MM.1S (cell line): ENCODE results near the gene PPP6R3.

ENCODE experiments used
- DNase-seq: peaks from one replicate; pipeline ENCODE4 v3.0.0-alpha.2; 2015
- H2AFZ ChIP-seq: fragments of 300-600 bp; sonication (generic); 2 replicates; pipeline ENCODE4 v1.6.0; 2016; ENCODE audit warnings: antibody characterized with exemption, low read length
- H3F3A ChIP-seq: fragments of 300-600 bp; sonication (generic); 2 replicates; pipeline ENCODE4 v1.6.1; 2016; ENCODE audit warnings: mild to moderate bottlenecking, antibody characterized with exemption, low read length, moderate library complexity, mixed read lengths; ENCODE audit not compliant: insufficient read depth
- H3K27ac ChIP-seq: fragments of 300-600 bp; sonication (generic); 2 replicates; pipeline ENCODE4 v1.5.1; 2016; ENCODE audit warnings: mild to moderate bottlenecking, low read length
- H3K27me3 ChIP-seq: fragments of 300-600 bp; sonication (generic); replicated peaks from 2 replicates; pipeline ENCODE4 v1.6.0; 2016; ENCODE audit warnings: low read length; ENCODE audit not compliant: insufficient read depth
- H3K36me3 ChIP-seq: fragments of 300-600 bp; sonication (generic); replicated peaks from 2 replicates; pipeline ENCODE4 v1.6.1; 2016; ENCODE audit warnings: mild to moderate bottlenecking, low read length, mixed read lengths; ENCODE audit not compliant: insufficient read depth
- H3K4me1 ChIP-seq: fragments of 300-600 bp; sonication (generic); 2 replicates; pipeline ENCODE4 v1.6.1; 2016; ENCODE audit warnings: low read length, mixed read lengths
- H3K4me2 ChIP-seq: fragments of 300-600 bp; sonication (generic); 2 replicates; pipeline ENCODE4 v1.6.0; 2016; ENCODE audit warnings: low read depth, low read length
- H3K4me3 ChIP-seq: fragments of 300-600 bp; sonication (generic); 2 replicates; pipeline ENCODE4 v1.5.1; 2016; ENCODE audit warnings: low read length, mixed read lengths
- H3K79me2 ChIP-seq: fragments of 300-600 bp; sonication (generic); 2 replicates; pipeline ENCODE4 v1.6.1; 2016; ENCODE audit warnings: mixed run types, low read length, mixed read lengths
- H3K9ac ChIP-seq: fragments of 300-600 bp; sonication (generic); 2 replicates; pipeline ENCODE4 v1.6.1; 2016; ENCODE audit warnings: low read length, mixed read lengths
- H3K9me2 ChIP-seq: fragments of 300-600 bp; sonication (generic); replicated peaks from 2 replicates; pipeline ENCODE4 v1.6.1; 2016; ENCODE audit warnings: mild to moderate bottlenecking, low read length, mixed read lengths; ENCODE audit not compliant: insufficient read depth
- H3K9me3 ChIP-seq: fragments of 300-600 bp; sonication (generic); replicated peaks from 2 replicates; pipeline ENCODE4 v1.6.1; 2016; ENCODE audit warnings: mild to moderate bottlenecking, low read length, mixed read lengths; ENCODE audit not compliant: insufficient read depth
- H4K20me1 ChIP-seq: fragments of 300-600 bp; sonication (generic); 2 replicates; pipeline ENCODE4 v1.6.1; 2016; ENCODE audit warnings: mild to moderate bottlenecking, low read length, moderate library complexity, mixed read lengths; ENCODE audit not compliant: insufficient read depth
- CTCF ChIP-seq: fragments of 300-600 bp; sonication (generic); IDR thresholded peaks from 2 replicates; pipeline ENCODE4 v1.5.1; 2016; ENCODE audit warnings: antibody characterized with exemption, low read length, mixed read lengths
- EZH2 ChIP-seq: fragments of 300-600 bp; sonication (generic); optimal IDR thresholded peaks from 2 replicates; pipeline ENCODE3; 2017; ENCODE audit warnings: low read depth, mild to moderate bottlenecking, antibody characterized with exemption, low read length, mixed read lengths
- EZH2phosphoT487 ChIP-seq: fragments of 300-600 bp; sonication (generic); IDR thresholded peaks from 2 replicates; pipeline ENCODE4 v1.6.1; 2018; ENCODE audit warnings: antibody characterized with exemption, low read length

PPP6R3 gene

GRCh38 chr11:68448604-68449011 lies 11.9 kb upstream of the PPP6R3 start:
- no peaks in the 10 kb centered on the region for H3K9me2 ChIP-seq
- H3K4me2 ChIP-seq: no peak overlapping the region
- no peak overlapping the region for H2AFZ ChIP-seq
- no peak overlapping the region for H3K4me3 ChIP-seq
- no peaks in the 10 kb centered on the region for H3K79me2 ChIP-seq
- no peak overlapping the region for H3K9ac ChIP-seq
- H3K9me3 ChIP-seq: no peaks in the 10 kb centered on the region
- H3K36me3 ChIP-seq: no peaks in the 10 kb centered on the region
- no peak for DNase-seq
- H3K27me3 ChIP-seq: no peaks in the 10 kb centered on the region
- no peaks in the 10 kb centered on the region for H4K20me1 ChIP-seq
- H3K27ac ChIP-seq: no peak overlapping the region
- no peaks in the 10 kb centered on the region for H3K4me1 ChIP-seq
- TF ChIP-seq EZH2 (no peak), EZH2phosphoT487 (no peak), CTCF (no peak)
- H3F3A ChIP-seq: no peaks in the 10 kb centered on the region

GRCh38 chr11:68449951-68450350 lies 10.6 kb upstream of the PPP6R3 start:
- H3K9ac ChIP-seq: no peak overlapping the region
- no peak overlapping the region for H3K4me2 ChIP-seq
- H3K9me2 ChIP-seq: no peaks in the 10 kb centered on the region
- no peaks in the 10 kb centered on the region for H3K4me1 ChIP-seq
- no peaks in the 10 kb centered on the region for H3K9me3 ChIP-seq
- no peak overlapping the region for H3K27ac ChIP-seq
- H3F3A ChIP-seq: no peaks in the 10 kb centered on the region
- no peaks in the 10 kb centered on the region for H3K36me3 ChIP-seq
- TF ChIP-seq EZH2phosphoT487: no peak
- no peak for TF ChIP-seq CTCF
- no peak for TF ChIP-seq EZH2
- H3K79me2 ChIP-seq: no peaks in the 10 kb centered on the region
- DNase-seq: no peak
- H3K4me3 ChIP-seq: no peak overlapping the region
- 0 out of 2 replicates have a peak, but pooled peaks cover 4% of the 10 kb centered on the region for H3K27me3 ChIP-seq
- no peak overlapping the region for H2AFZ ChIP-seq
- no peaks in the 10 kb centered on the region for H4K20me1 ChIP-seq

- no peak for DNase-seq
- no peaks in the 10 kb centered on the region for H3K36me3 ChIP-seq
- no peaks in the 10 kb centered on the region for H3F3A ChIP-seq
- no peaks in the 10 kb centered on the region for H3K79me2 ChIP-seq
- H3K27me3 ChIP-seq: peaks cover 10% of the 10 kb centered on the region
- no peak overlapping the region for H3K4me2 ChIP-seq
- no peak overlapping the region for H3K9ac ChIP-seq
- H3K9me3 ChIP-seq: no peaks in the 10 kb centered on the region
- H3K9me2 ChIP-seq: no peaks in the 10 kb centered on the region
- H3K4me3 ChIP-seq: no peak overlapping the region
- H2AFZ ChIP-seq: no peak overlapping the region
- TF ChIP-seq EZH2 (no peak), CTCF (no peak), EZH2phosphoT487 (no peak)
- H4K20me1 ChIP-seq: no peaks in the 10 kb centered on the region
- H3K4me1 ChIP-seq: no peaks in the 10 kb centered on the region
- no peak overlapping the region for H3K27ac ChIP-seq
Observed at GRCh38 chr11:68450711-68451110, 9.8 kb upstream of the PPP6R3 start.

GRCh38 chr11:68454767-68455166 lies 5.8 kb upstream of the PPP6R3 start:
- H3K36me3 ChIP-seq: no peaks in the 10 kb centered on the region
- H3K9me3 ChIP-seq: no peaks in the 10 kb centered on the region
- no peak for TF ChIP-seq CTCF
- no peak for TF ChIP-seq EZH2phosphoT487
- no peak for TF ChIP-seq EZH2
- H3K27ac ChIP-seq: no peak overlapping the region
- no peaks in the 10 kb centered on the region for H3K79me2 ChIP-seq
- H2AFZ ChIP-seq: no peak overlapping the region
- peaks cover 2% of the 10 kb centered on the region; the same call in 1 of the 2 replicates for H3F3A ChIP-seq
- H3K4me3 ChIP-seq: no peak overlapping the region
- no peaks in the 10 kb centered on the region for H4K20me1 ChIP-seq
- H3K4me1 ChIP-seq: no peaks in the 10 kb centered on the region
- peaks cover 14% of the 10 kb centered on the region for H3K27me3 ChIP-seq
- DNase-seq: no peak
- no peak overlapping the region for H3K4me2 ChIP-seq
- H3K9me2 ChIP-seq: no peaks in the 10 kb centered on the region
- H3K9ac ChIP-seq: no peak overlapping the region
